ENCODE measurements around the gene ERCC4.
"Not testable (repeated sequence)": the region's sequence is repeated elsewhere in the genome, so short reads cannot be mapped to it uniquely, and the experiment has no call there.

ERCC4 gene

GRCh38 chr16:13919683-13920509 lies at the start of gene ERCC4:
ERCC4 (plus strand) TSS chr16:13920154; CDS start chr16:13920166, 12 bp downstream.
- DNase-seq = peak; percentile 95

- no peak for DNase-seq
Observed at GRCh38 chr16:13873835-13874438, 46.0 kb upstream of the ERCC4 start.

- no peak for DNase-seq
Observed at GRCh38 chr16:13875614-13876284, 44.2 kb upstream of the ERCC4 start.

- DNase-seq = no peak
Observed at GRCh38 chr16:13883276-13883675, 36.7 kb upstream of the ERCC4 start.

GRCh38 chr16:13883881-13884280 lies 36.1 kb upstream of the ERCC4 start:
- DNase-seq = no peak

- DNase-seq = no peak
Observed at GRCh38 chr16:13885700-13886099, 34.3 kb upstream of the ERCC4 start.

GRCh38 chr16:13886608-13887007 lies 33.3 kb upstream of the ERCC4 start:
- no peak for DNase-seq

GRCh38 chr16:13889323-13889722 lies 30.6 kb upstream of the ERCC4 start:
- not testable (repeated sequence) for DNase-seq

GRCh38 chr16:13892301-13892700 lies 27.7 kb upstream of the ERCC4 start:
- DNase-seq = no peak

- no peak for DNase-seq
Observed at GRCh38 chr16:13895516-13895915, 24.4 kb upstream of the ERCC4 start.

- no peak for DNase-seq
Observed at GRCh38 chr16:13896543-13897182, 23.3 kb upstream of the ERCC4 start.

- DNase-seq = no peak
Observed at GRCh38 chr16:13897806-13898205, 22.1 kb upstream of the ERCC4 start.

- DNase-seq = no peak
Observed at GRCh38 chr16:13898233-13898632, 21.7 kb upstream of the ERCC4 start.

- DNase-seq = no peak
Observed at GRCh38 chr16:13902052-13902451, 17.9 kb upstream of the ERCC4 start.

- no peak for DNase-seq
Observed at GRCh38 chr16:13902677-13903076, 17.3 kb upstream of the ERCC4 start.

- DNase-seq = no peak
Observed at GRCh38 chr16:13904179-13904691, 15.7 kb upstream of the ERCC4 start.

GRCh38 chr16:13904822-13905221 lies 15.1 kb upstream of the ERCC4 start:
- DNase-seq = not testable (repeated sequence)

- no peak for DNase-seq
Observed at GRCh38 chr16:13906168-13907089, 13.5 kb upstream of the ERCC4 start.

GRCh38 chr16:13907431-13907830 lies 12.5 kb upstream of the ERCC4 start:
- no peak for DNase-seq

GRCh38 chr16:13909069-13909468 lies 10.9 kb upstream of the ERCC4 start:
- DNase-seq = no peak

- no peak for DNase-seq
Observed at GRCh38 chr16:13909872-13910303, 10.1 kb upstream of the ERCC4 start.

- DNase-seq = no peak
Observed at GRCh38 chr16:13911306-13911705, 8.6 kb upstream of the ERCC4 start.
